Measurements from ENCODE around the gene MMP17.

MMP17 gene

DNA sequence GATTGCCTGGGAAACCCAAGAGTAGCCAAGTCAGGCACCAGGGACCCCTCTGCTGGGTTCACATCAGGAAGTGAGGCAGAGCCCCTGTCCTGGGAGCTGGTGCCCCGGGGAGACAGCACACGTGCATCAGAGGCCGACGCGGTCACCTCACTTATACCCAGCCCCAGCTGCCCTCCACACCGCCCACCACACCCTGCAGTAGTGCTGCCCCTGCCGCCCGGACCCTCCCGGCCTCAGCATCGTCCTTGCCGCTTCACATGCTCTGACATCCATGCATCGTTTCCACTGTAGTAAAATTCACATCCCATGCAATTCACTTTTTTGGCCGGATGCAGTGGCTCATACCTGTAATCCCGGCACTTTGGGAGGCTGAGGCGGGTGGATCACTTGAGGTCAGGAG, 14.0 kb downstream of the MMP17 start:
- Histone ChIP-seq H3K27ac (no peak overlapping the region), H3K4me3 (no peak overlapping the region)
- DNase-seq (ENCODE audit: low spot score): no peak
- TF ChIP-seq, protein P1, sequence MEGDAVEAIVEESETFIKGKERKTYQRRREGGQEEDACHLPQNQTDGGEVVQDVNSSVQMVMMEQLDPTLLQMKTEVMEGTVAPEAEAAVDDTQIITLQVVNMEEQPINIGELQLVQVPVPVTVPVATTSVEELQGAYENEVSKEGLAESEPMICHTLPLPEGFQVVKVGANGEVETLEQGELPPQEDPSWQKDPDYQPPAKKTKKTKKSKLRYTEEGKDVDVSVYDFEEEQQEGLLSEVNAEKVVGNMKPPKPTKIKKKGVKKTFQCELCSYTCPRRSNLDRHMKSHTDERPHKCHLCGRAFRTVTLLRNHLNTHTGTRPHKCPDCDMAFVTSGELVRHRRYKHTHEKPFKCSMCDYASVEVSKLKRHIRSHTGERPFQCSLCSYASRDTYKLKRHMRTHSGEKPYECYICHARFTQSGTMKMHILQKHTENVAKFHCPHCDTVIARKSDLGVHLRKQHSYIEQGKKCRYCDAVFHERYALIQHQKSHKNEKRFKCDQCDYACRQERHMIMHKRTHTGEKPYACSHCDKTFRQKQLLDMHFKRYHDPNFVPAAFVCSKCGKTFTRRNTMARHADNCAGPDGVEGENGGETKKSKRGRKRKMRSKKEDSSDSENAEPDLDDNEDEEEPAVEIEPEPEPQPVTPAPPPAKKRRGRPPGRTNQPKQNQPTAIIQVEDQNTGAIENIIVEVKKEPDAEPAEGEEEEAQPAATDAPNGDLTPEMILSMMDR (IDR thresholded peaks at IDR 0.05): no peak

DNA sequence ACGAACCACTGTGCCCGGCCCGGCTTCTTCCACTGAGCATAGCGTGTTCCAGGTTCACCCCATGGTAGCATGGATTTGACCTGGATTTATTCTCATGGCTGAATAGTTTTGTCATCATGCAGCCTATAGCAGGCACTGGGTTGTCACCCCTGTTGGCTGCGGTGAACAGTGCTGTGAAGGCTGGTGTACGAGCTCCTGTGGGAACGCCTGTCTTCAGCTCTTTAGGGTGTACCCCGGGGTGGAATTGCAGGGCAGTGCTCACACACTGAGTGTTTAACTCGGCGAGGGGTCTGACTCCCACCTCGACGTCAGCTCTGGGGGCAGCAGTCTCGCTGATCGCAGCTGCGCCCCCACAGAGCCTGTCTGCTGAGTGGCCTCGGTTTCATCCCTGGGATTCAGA, 15.3 kb downstream of the MMP17 start:
- TF ChIP-seq, protein P1 (IDR thresholded peaks at IDR 0.05): no peak
- H3K4me3 ChIP-seq: no peak overlapping the region
- no peak for DNase-seq (ENCODE audit: low spot score)
- H3K27ac ChIP-seq: no peak overlapping the region

DNA sequence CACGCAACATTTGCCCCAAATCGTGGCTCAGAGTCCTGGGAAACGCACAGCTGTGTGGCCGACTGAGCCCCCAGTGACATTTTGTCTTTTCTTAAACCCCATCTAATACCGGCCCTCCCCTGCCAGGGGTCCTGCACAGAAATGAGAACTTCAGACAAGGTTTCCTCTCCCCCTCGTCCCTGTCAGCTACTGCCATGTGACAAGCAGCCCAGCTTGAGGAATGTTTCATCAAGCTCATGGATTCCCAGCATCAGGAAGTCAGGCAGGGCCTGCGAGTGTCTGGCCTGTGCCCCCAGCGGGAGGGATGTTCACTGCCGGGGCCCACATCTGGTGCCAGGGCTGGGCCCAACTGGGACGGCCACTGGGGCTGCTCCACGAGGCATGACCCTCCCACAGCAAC, 15.9 kb downstream of the MMP17 start:
- DNase-seq (ENCODE audit: low spot score): no peak
- Histone ChIP-seq H3K4me3 (no peak overlapping the region), H3K27ac (no peak overlapping the region)
- TF ChIP-seq, protein P1 (IDR thresholded peaks at IDR 0.05): no peak

DNA sequence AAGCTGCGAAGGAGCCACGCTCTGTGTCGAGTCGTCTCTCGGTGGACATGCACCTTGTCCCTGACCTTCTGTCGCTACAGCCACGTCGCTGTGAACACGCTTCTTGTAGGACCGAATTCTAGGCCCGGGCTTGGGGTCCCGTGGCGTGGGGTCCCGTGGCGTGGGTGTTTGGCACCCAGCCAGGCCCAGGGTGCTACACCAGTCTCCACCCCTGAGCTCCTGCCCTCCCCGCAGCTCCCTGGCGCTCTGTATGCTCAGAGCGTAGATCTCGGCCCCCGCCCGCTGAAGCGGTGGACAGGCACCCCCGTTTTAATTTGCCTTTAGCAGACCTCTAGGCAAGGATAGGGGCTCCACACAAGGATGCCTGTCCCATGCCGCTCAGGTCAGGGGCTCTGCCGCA, 16.5 kb downstream of the MMP17 start:
- TF ChIP-seq, protein P1 (IDR thresholded peaks at IDR 0.05): no peak
- H3K27ac ChIP-seq: no peak overlapping the region

DNA sequence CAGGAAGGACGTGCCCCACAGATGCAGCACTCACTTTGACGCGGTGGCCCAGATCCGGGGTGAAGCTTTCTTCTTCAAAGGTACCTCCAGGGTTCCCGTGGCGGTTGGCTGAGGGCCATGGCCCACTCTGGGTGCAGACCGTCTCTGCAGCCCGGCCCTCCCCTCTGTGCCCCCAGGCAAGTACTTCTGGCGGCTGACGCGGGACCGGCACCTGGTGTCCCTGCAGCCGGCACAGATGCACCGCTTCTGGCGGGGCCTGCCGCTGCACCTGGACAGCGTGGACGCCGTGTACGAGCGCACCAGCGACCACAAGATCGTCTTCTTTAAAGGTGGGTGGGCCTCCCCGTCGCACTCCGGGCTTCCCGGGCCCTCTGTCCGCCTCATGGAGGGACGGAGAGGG, 16.9 kb downstream of the MMP17 start:
- TF ChIP-seq, protein P1 (IDR thresholded peaks at IDR 0.05): no peak
- H3K27ac ChIP-seq: no peak overlapping the region
- H3K4me3 ChIP-seq: no peak overlapping the region
- DNase-seq (ENCODE audit: low spot score): no peak

More for the DNA sequence above, 16.5 kb downstream of the MMP17 start:
- no peak for DNase-seq (ENCODE audit: low spot score)
- H3K4me3 ChIP-seq: no peak overlapping the region

DNA sequence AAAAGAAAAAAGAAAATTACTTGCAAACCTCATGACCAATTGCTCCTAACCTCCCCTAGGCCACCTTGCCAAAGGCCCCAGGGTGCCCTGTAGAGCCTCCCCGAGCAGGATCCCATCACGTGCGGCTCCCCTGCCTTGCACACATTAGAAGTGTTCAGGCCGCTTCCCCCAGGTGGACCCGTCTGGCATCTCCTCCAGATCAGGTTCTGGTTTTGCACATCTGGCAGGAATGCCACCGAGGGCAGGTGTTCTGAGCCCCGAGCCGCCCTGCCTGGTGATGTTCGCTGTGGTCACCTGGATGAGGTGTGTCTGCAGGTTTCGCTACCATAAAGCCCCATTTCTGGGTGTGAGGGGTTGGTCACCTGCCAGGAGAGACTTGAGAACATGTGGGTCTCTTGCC, 19.3 kb downstream of the MMP17 start:
- DNase-seq (ENCODE audit: low spot score): no peak
- Histone ChIP-seq H3K27ac (no peak overlapping the region), H3K4me3 (no peak overlapping the region)
- TF ChIP-seq, protein P1 (IDR thresholded peaks at IDR 0.05): no peak

DNA sequence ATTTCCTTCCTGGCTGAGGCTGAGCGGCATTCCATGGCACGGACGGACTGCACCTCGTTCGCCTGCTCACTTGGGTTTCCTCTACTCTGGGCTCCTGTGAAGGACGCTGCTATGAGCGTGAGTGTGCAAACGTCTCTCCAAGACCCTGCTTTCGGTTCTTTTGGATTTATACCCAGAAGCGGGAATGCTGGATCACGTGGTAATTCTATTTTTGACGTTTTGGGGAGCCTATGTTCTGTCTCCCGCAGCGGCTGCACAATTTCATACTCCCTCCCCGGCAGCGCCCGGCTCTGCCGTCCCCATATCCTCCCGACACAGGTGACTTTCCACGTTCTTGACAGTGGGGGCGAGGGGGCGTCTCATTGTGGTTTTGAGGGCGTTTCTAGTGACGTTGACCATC, 20.6 kb downstream of the MMP17 start:
- TF ChIP-seq, protein P1 (IDR thresholded peaks at IDR 0.05): no peak
- Histone ChIP-seq H3K4me3 (no peak overlapping the region), H3K27ac (no peak overlapping the region)
- DNase-seq (ENCODE audit: low spot score): no peak

Measured in coronary artery (tissue), 2 donors.